Measurements from ENCODE around the gene RNF152.
"Not testable (repeated sequence)": the region's sequence is repeated elsewhere in the genome, so short reads cannot be mapped to it uniquely, and the experiment has no call there.

DNA sequence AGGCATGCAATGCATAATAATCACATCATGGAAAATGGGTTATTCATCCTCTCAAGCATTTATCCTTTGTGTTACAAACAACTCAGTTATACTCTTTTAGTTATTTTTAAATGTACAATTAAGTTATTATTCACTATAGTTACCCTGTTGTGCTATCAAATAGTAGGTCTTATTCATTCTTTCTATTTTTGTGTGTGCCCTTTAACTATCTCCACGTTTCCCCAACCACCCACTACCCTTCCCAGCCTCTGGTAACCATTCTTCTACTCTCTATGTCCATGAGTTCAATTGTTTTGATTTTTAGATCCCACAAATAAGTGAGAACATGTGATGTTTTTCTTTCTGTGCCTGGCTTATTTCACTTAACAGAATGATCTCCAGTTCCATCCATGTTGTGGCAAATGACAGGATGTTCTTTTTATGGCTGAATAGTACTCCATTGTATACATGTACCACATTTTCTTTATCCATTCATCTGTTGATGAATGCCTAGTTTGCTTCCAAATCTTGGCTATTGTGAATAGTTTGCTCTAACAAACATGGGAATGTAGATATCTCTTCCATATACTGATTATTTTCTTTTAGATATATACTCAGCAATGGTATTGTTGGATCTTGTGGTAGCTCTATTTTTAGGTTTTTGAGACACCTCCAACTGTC is 105.7 kb downstream of the RNF152 start:
- TF ChIP-seq POLR2A (IDR thresholded peaks at IDR 0.05) = not testable (repeated sequence)
- TF ChIP-seq, protein P1, sequence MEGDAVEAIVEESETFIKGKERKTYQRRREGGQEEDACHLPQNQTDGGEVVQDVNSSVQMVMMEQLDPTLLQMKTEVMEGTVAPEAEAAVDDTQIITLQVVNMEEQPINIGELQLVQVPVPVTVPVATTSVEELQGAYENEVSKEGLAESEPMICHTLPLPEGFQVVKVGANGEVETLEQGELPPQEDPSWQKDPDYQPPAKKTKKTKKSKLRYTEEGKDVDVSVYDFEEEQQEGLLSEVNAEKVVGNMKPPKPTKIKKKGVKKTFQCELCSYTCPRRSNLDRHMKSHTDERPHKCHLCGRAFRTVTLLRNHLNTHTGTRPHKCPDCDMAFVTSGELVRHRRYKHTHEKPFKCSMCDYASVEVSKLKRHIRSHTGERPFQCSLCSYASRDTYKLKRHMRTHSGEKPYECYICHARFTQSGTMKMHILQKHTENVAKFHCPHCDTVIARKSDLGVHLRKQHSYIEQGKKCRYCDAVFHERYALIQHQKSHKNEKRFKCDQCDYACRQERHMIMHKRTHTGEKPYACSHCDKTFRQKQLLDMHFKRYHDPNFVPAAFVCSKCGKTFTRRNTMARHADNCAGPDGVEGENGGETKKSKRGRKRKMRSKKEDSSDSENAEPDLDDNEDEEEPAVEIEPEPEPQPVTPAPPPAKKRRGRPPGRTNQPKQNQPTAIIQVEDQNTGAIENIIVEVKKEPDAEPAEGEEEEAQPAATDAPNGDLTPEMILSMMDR (IDR thresholded peaks at IDR 0.05 in 4 of 5, conservative IDR thresholded peaks at IDR 0.05 in 1 of 5) = not testable (repeated sequence)

Measured in gastrocnemius medialis (tissue), 4 donors.